ENCODE results near the gene KRTAP10-2.
"Not testable (repeated sequence)": the region's sequence is repeated elsewhere in the genome, so short reads cannot be mapped to it uniquely, and the experiment has no call there.

Gene KRTAP10-2

DNA sequence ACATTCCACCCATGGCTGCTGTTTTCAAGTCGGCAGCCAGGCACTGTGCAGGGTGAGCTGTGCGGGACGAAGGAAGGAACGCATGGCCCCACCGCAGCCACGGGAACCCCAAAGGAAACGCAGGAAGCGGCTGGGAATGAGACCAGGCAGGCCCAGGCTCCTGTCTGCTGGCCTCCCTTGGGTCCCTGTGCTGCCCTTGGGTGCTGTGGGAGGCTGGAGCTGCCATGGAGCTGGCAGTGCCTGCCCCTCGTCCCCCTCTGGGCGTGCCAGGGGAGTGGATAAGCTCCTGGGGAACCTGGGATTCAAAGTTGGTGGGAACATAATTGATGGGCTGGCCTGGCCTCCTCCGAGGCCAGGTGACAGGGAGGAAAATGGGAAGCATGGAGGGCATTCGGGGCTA is 17.0 kb upstream of the KRTAP10-2 start:
- DNase-seq (ENCODE audit: low read depth in 2 of 2), result no peak

DNA sequence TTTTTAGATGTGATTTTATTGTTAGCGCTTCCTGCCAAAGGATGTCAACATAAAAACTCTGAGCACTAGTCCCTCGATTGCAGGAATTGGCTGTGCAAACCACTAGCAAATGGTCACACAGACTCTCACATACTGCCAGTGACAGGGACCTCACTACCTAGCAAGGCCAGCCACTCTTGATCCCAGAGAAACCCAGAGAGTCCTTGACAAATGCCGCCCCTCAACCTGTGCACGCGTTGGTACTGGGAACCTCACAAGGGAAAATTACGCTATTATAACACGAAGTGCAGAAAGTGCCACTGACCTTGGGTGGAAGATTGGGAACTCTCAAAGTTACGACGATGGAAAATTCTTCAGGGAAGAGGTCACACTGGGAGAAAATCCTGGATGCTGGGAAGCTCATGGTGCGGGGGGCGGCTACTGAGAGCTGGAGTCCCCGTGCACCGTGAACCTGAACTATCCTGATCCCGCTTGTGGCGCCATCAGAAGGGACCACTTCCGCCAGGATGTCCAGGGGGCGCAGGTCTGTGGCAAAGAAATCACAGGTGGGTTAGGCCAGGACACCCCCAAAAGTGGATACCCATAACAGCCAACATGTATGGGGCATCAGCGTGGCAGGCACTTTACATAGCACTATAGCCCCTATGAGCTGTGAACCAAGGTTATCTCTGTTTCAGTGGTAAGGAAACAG is 16.3 kb upstream of the KRTAP10-2 start:
- DNase-seq (ENCODE audit: low read depth in 2 of 2), result no peak

DNA sequence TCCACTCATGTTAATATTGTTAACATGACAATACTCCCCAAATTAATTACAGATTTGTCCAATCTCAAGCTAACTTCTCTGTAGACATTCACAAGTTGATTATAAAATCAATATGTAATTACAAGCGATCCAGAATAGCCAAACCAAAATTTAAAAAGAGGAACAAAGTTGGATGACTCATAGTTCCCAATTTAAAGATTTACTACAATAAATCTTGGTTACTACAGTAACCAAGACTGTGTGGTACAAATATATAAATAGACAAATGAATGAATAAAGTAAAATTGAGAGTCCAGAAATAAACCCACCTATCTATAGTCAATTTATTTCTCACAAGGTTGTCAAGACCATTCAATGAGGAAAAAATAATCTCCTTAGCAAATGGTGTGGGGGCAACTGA is 15.1 kb upstream of the KRTAP10-2 start:
- no peak for DNase-seq (ENCODE audit: low read depth in 2 of 2)

DNA sequence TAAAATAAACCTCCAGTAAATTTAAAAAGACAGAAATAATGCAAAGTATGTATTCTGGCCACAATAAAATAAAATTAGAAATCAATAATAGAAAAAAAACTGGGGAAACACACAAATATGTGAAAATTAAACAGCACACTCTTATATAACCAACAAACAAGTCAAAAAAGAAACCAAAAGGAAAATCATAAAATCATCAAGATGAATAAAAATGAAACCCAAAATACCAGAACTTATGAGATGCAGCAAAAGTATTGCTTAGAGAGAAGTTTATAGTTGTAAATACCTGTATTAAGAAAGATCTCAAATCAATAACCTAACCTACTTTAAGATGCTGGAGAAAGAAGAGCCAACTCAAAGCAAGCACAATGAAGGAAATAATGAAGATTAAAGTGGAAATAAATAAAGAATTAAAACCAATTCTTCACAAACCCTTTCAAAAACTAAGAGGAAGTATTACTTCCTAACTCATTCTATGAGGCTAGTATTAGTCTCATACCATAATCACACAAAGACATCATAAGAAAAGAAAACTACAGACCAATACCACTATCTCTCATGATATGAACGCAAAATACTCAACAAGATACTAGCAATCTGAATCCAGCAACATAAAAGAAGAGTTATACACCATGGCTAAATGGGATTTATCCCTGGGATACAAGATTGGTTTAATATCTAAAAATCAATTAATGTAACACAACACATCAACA is 13.7 kb upstream of the KRTAP10-2 start:
- no peak for DNase-seq (ENCODE audit: low read depth in 2 of 2)

DNA sequence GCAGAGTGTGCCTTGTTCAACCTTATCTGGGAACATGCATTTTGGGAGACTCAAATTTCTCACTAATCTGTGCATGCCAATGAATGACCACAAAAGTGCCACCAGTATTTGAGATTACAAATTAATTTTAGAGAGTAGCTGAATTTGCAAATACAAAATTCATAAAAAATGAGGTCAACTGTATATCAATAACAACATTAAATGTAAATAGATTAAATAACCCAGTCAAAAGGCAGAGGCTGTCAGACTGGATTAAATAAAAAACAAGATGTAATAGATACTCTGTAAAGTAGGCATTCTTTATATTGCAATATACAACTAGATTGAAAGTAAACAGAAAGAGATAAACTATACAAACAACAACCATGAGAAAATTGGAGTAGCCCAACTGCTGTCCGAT is 12.8 kb upstream of the KRTAP10-2 start:
- no peak for DNase-seq (ENCODE audit: low read depth in 2 of 2)

DNA sequence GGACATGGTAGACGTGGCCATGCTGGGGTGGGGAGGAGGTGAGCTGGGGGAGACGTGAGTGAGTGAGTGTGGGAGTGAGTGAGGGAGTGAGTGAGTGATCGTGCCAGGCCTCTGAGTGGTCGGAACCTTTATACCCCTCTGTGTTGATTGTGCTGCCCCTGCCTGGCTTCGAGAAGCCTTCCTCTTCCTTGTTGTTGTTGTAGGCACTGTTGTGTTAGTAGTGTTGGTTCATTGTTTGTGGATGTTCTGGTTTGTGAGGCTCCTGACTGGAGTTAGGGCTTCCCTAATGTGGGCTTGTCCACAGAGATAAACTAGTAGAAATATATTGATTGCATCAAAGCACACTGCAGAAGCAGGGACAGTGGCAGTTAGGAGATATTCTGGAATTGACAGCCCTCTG is 7.4 kb upstream of the KRTAP10-2 start, which contains the start of gene KRTAP10-3:
TSS of gene KRTAP10-3 (minus strand) at position 101 of the 400 bp plus-strand sequence. CDS start at position 21, 80 bp downstream.
- no peak for DNase-seq (ENCODE audit: low read depth in 2 of 2)

DNA sequence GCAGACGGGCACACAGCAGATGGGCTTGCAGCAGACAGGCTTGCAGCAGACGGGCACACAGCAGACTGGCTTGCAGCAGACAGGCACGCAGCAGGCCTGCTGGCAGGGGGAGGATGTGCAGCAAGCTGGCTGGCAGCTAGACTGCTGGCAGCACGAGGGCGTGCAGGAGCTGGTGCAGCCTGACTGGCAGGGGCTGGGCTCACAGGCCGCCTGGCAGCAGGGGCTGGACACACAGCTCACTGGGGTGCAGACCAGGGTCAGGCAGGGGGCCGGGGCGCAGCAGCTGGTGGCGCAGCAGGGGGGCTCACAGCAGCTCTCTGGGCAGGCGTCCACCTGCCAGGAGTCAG is 7.0 kb upstream of the KRTAP10-2 start:
- not testable (repeated sequence) for DNase-seq (ENCODE audit: low read depth in 2 of 2)

DNA sequence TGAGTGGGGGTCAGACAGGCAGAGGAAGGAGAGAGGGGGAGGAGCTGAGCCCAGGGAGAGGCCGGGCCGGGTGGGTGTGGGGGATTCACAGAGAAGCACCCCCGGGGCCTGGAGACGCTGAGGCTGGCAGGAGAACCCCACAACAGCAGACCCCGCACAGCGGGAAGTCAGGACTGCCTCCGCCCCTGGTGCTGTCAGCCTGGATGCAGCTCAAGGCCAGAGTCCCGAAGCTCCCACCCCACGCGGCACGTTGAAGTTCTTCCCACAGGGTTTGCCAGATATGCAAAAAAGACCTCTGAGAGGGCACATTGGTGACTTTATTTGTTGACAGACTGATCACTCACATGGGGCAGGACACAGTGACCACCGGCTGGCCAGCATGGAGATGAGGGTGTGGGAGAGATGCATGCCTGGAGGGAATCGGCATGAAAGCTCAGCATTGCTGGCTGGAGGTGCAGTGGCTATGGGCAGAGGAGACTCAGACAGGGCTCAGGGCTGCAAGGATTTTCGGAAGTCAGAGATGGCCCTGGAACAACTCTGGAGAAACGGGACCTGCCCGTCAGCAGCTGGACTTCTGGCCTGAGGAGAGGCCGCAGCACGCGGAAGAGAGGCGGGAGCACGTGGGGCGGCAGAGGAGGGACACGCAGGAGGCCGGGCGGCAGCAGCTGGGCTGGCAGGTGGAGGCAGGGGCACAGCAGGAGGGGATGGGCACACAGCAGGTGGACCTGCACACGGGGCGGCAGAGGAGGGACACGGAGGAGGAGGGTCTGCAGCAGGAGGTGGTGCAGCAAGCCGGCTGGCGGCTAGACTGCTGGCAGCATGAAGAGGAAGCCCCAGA is 6.4 kb upstream of the KRTAP10-2 start:
- DNase-seq (ENCODE audit: low read depth in 2 of 2), result no peak

DNA sequence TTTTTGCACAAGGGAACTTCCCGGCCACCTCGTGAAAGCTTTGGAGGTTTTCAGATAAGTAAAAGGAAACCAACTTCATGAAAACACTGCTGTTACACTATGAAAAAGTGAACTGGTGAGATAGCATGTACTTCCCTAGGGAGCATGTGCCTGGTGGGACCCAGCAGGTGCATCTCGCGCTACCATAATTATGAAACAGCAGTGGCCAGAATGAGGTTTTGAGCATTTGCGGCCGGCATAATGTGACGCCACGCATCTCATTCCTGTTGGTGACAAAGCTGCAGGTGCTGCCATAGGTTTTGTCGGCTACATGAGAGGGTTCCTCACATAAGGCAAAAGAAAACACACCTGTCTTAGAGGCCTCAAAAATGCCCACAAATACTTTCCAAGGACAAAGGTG is 5.6 kb upstream of the KRTAP10-2 start:
- DNase-seq (ENCODE audit: low read depth in 2 of 2), result no peak

DNA sequence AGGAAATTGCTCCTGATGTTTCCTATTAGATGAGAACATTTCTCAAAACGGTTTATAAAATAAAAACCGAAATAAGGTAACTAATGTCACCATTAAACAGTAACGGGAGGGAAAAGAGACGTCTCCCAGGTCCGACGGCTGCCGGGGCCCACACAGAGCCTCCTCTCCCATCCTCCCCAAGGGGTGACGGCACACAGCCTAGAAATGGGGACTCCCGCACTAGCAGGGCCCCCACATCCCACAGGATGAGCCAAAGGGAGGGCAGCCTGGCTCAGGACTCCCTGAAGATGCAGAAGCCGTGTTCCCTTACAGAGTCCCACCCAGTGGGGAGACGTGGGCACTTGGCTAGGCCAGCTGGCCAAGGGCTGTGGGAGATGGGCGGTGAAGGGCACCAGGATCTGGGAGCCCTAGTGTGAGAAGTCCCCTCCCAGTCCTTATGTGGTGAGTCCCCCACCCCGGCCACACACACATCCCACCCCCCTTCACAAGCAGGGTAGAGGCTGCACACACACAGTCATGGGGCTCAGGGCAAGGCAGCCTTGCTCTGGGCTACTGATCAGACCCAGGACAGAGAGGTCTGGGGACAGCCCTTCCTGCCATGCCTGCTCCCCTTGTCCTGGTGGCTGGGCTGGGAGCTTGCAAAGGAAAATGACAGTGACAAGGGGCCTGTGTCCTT is 4.0 kb upstream of the KRTAP10-2 start:
- no peak for DNase-seq (ENCODE audit: low read depth in 2 of 2)

DNA sequence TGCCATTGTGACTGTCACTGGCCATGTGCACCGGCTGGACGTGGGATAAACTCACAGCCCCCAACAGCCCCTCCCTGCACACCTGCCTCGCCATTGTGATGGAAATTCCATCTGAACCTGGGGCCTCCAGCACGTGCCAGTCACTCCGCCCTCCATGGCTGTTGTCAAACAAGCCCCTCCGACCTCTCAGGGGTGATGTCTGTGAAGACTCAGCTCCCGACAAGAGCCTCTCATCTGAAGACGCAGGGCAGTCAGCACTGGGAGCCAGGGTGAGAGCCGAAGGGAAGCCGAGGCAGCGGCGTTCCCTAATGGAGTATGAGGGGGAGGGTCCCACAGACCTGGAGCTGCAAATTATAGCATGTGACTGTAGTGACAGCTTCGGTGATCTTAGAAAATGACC is 1.4 kb upstream of the KRTAP10-2 start:
- no peak for DNase-seq (ENCODE audit: low read depth in 2 of 2)

DNA sequence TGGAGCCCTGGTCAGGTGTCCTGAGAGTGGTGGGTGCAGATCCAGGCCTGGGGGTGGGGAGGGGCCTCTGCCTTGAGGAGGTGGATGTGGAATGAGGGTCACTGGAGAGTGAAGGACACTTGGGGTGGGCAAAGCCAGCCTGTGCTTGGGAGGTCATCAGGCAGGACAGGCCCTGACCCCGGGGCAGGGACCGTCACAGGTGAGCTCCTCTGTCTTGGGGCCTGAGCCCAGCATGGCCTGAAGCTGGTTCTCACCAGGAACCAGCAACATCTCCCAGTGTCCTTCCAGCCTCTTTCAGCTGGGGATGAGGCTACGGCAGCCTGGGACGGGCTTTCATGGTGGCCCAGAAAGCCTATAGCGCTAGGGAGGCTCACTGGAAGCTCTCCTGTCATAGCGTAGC is 831 bp upstream of the KRTAP10-2 start:
- no peak for DNase-seq (ENCODE audit: low read depth in 2 of 2)

DNA sequence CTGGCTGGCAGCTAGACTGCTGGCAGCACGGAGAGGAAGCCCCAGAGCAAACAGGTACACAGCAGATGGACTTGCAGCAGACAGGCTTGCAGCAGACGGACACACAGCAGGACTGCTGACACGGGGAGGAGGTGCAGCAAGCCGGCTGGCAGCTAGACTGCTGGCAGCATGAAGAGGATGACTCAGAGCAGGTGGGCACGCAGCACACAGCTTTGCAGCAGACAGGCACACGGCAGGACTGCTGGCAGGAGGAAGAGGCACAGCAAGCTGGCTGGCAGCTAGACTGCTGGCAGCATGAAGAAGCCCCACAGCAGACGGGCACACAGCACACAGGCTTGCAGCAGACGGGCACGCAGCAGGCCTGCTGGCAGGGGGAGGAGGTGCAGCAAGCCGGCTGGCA is 498 bp downstream of the KRTAP10-2 start:
- no peak for DNase-seq (ENCODE audit: low read depth in 2 of 2)

DNA sequence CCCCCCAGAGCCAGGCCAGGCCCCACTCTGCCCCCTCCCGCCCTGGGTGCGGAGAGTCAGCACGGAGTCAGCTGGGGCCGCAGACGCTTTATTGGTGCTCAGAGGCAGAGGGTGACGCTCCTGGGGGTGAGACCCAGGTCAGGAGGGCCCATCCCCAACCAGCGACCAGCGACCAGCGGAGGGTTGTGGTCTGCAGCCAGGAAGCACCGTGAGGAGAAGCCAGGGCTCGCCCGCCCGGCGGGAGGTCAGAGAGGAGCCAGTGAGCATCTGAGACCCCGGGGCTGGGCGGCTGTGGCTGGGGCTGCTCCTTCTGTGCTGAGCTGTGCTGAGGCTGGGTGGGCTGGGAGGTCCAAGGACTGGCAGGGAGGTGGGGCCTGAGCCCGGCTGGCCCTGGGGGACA is 1.0 kb downstream of the KRTAP10-2 start:
- DNase-seq (ENCODE audit: low read depth in 2 of 2), result not testable (repeated sequence)

DNA sequence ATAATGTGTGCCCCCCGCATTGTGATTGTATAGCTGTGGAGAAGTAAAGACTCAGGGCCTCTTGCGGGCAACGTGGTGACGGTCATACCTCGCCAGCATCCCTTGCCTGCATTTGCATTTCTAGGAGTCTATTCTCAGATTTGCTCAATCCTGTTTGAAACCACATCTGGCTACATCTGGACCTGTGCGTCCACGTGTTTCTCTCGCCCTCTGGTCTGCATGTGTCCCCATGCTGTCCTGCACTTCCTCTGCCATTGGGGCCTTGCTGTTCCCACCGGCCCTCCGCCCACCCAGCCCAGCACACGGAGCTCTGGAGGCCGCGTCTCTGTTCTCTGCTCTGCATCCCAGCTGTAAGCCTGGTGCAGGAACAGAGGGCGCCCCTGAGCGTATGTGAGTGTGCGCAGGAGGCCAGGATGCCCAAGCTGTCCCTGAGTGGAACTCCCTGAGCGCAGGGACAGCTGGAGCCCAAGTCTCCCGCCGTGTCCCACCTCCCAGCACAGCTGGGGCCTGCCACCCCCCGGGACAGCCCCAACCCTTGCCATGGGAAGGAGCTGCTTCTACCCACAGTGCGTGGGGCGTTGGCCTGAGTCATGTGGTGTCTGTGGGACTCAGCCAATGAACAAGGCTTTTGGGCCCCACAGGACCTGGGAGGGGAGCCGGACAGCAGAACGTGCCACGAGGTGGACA is 1.6 kb downstream of the KRTAP10-2 start:
- no peak for DNase-seq (ENCODE audit: low read depth in 2 of 2)

DNA sequence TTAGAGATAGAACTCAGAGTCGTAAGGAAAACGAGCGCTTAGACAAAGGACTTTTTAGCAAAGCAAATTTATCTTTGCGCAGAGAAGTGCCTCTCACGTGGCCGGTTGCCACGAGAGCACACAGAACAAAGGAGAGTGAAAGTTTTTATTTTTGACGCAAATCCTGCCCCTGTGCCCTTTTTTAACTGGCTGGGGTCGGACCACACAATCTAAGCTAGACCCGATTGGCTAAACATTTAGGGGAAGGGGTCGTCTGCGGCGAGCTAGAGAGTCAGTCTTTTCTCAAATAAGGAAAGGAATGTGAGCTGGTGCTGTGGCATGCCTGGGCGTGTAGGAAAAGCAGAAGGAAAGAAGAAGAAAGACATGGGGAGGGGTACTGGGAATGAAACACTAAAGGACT is 2.4 kb downstream of the KRTAP10-2 start:
- DNase-seq (ENCODE audit: low read depth in 2 of 2), result no peak

DNA sequence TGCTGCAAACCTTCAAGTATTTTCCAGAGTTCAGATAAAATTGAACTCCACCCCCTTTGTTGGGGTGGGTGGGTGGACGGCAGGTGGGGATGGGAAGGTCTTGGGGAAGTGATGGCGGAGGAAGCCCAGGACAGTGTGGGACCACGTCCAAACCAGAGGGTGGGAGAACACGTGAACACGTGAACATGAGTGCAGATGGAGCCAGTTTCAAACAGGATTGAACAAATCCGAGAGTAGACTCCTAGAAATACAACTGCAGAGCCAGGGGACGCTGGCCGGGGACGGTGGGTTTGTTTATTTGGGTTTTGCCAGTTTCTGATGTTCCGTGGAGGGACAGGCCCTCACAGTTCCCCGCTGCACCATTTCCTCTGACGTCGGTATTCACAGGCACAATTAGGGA is 2.9 kb downstream of the KRTAP10-2 start:
- DNase-seq (ENCODE audit: low read depth in 2 of 2), result no peak

DNA sequence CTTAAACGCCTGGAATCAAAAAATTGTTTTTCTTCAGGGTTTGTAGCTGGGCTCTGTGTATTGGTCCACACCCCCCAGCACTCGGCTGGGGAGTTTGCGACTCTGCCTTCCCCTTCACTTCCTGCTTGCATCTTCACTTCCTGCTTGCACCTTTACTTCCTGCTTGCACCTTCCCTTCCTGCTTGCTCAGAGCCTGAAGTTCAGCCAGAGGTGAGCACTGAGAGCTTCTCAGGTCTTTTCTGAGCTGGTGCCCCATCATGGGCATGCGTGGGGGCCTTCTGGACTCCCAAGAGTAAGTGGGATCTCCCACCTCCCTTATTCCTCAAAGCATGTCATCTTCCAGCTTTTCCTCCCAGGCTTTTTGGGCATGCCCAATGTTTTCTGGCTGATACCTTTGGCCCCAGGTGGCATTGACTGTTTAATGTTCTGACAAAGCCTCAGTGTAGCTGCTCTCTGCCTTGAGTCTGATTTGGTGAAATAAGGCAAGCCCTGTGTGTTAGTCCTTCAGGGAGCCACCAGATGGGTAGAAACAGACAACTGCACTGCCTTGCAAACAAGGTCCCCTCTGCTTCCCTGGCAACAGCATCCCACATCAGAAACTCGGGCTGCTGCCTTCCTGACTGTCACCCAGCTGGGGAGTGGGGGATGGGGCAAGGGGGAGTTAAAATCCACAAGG is 3.5 kb downstream of the KRTAP10-2 start:
- DNase-seq (ENCODE audit: low read depth in 2 of 2), result no peak

DNA sequence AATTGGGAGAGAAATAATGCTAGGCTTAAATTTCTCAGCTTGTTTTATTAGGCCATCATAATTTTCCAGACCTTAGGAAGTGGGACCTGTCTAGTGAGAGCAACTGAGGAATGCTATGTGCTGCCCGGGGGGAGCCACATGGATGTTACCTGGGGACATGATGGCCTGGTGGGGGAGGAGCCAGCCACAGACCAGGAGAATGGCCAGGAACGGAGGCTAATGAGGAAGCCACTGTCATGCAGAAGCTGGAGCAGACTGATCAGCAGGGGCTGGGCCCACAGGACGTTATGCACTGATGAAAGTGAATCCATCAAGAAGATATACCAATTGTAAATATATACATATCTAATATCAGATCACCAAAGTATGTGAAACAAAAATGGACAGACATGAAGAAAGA is 6.7 kb downstream of the KRTAP10-2 start:
- DNase-seq (ENCODE audit: low read depth in 2 of 2), result no peak

DNA sequence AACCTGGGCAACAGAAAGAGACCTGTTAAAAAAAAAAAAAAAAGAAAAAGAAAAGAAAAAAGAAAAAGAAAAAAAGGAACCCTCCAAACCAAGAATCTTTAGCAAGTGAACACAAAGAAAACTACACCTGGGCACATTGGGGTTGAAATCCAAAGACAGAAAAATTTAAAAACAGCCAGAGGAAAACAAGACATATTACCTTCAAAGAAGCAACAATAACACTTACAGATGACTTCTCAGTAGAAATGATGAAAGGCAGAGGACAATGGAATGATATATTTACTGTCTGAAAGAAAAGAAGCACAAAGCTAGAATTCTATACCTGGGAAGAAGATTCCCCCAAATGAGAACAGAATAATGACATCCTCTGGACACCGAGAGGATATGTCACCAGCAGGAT is 8.6 kb downstream of the KRTAP10-2 start:
- DNase-seq (ENCODE audit: low read depth in 2 of 2), result no peak

DNA sequence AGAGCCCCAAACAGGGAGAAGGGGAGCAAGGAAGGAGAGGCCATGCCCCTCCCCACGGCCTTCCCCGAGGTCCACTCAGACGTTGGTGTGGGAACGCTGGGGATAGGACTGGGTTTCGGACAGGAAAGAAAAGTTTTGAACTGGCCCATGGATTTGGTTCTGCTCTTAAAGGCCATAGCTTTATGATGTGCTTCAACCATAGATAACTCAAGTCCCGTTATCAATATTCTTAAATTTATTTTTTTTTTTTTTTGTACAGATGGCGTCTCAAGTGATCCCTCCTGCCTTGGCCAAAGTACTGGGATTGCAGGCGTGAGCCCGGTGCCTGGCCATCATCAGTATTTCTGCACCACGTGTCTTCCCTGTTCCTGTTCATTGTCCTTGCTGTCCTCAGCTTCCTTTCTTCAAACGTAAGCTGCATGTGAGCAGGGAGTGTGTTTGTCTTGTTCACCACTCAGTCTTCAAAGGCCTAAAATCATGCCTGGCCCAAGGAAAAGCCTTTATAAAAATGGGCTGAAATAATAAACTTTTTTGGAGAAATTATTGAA is 10.5 kb downstream of the KRTAP10-2 start:
- DNase-seq (ENCODE audit: low read depth in 2 of 2), result no peak

Data from stimulated activated CD8-positive, alpha-beta memory T cell treated with anti-CD3 and anti-CD28 coated beads, Interleukin-2, amount 100 ng/mL, for 48 hours (primary cell).